PFSK-1 (cell line): ENCODE measurements around the gene PMCH.

ENCODE experiments used
- FOXP2 ChIP-seq: optimal IDR thresholded peaks from 2 replicates; pipeline ENCODE3; 2011; ENCODE audit warnings: borderline replicate concordance, control low read depth, inconsistent platforms; ENCODE audit not compliant: insufficient read depth; ENCODE audit errors: extremely low read length, extremely low read depth
- POLR2AphosphoS5 ChIP-seq: IDR thresholded peaks from 2 replicates; pipeline ENCODE4 v1.6.1; 2012; ENCODE audit warnings: low read depth, mild to moderate bottlenecking, control low read depth, low read length, moderate library complexity
- REST ChIP-seq, 2 experiments: IDR thresholded peaks; 2 replicates each; pipeline versions ENCODE4 v1.6.1 to v1.8.0; 2011 to 2012; ENCODE audit warnings: low read depth in 2 of 2, low read length in 2 of 2, control low read depth in 1 of 2, inconsistent platforms in 1 of 2, mild to moderate bottlenecking in 1 of 2, moderate library complexity in 1 of 2; ENCODE audit not compliant: insufficient read depth in 1 of 2
- SIN3A ChIP-seq: IDR thresholded peaks from 2 replicates; pipeline ENCODE4 v1.6.1; 2012; ENCODE audit warnings: mild to moderate bottlenecking, low read length, moderate library complexity, borderline replicate concordance; ENCODE audit not compliant: insufficient read depth
- TAF1 ChIP-seq: IDR thresholded peaks from 2 replicates; pipeline ENCODE4 v1.6.1; 2012; ENCODE audit warnings: low read length, control low read depth, borderline replicate concordance; ENCODE audit not compliant: insufficient read depth

Gene PMCH

DNA sequence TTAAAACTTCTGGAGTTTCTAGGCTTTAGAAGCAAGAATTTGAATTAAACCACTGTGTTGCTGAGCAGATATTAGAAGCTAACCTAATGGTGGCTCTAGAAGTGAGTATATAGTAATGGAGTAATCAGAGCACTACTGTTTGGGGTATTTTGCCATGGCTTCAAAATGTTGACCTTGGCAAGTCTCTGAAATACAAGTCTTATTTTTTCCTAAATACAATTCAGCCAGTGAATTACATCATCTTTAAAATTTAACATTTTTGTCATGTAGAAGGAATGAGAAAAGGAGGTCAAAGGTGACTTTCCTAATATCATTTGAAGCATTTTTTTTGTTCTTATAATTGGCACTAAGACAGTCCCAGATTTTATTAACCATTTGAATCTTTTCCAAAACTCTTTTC lies 25.2 kb downstream of the PMCH start:
- no peak for TF ChIP-seq FOXP2
- no peak for TF ChIP-seq SIN3A
- no peak for TF ChIP-seq POLR2AphosphoS5
- no peak for TF ChIP-seq REST (IDR thresholded peaks at IDR 0.05; ENCODE audit: insufficient read depth in 1 of 2, low read depth in 2 of 2, low read length in 2 of 2)
- no peak for TF ChIP-seq TAF1

DNA sequence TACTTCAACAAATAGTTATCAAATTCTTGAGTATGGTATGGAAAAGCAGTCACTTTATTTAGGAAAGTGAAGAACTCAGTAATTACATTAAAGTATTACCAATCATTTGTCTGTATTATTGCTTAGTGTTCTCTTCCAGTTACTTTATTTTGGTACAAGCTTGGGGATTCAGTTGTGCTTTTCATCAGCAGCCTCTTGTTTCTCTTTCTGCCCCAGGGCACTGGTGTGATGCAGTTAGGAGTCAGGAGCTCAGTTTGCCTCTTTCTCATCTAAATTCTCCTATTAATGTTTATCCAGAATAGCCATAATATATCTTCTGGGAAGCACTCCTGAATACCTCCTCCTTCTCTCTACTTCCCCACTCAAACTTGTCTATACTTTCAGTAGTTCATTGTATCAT lies 25.7 kb downstream of the PMCH start:
- no peak for TF ChIP-seq FOXP2
- no peak for TF ChIP-seq TAF1
- no peak for TF ChIP-seq REST (IDR thresholded peaks at IDR 0.05; ENCODE audit: insufficient read depth in 1 of 2, low read depth in 2 of 2, low read length in 2 of 2)
- no peak for TF ChIP-seq POLR2AphosphoS5
- no peak for TF ChIP-seq SIN3A

GRCh38 chr12:102169922-102170621 lies 27.6 kb downstream of the PMCH start:
- TF ChIP-seq REST (IDR thresholded peaks at IDR 0.05; ENCODE audit: insufficient read depth in 1 of 2, low read depth in 2 of 2, low read length in 2 of 2) (no peak), TAF1 (no peak), POLR2AphosphoS5 (no peak), FOXP2 (no peak), SIN3A (no peak)

- TF ChIP-seq TAF1 (no peak), POLR2AphosphoS5 (no peak), SIN3A (no peak), REST (IDR thresholded peaks at IDR 0.05; ENCODE audit: insufficient read depth in 1 of 2, low read depth in 2 of 2, low read length in 2 of 2) (no peak), FOXP2 (no peak)
These were observed 29.6 kb downstream of the PMCH start for GRCh38 chr12:102167821-102168604.
